ENCODE data around the gene MACROD2.

MACROD2 gene

GRCh38 chr20:14817101-14817500 lies 821.8 kb downstream of the MACROD2 start:
- no peak for DNase-seq (ENCODE audit: low spot score)

GRCh38 chr20:14820771-14821170 lies 825.5 kb downstream of the MACROD2 start:
- DNase-seq (ENCODE audit: low spot score), result no peak

DNA sequence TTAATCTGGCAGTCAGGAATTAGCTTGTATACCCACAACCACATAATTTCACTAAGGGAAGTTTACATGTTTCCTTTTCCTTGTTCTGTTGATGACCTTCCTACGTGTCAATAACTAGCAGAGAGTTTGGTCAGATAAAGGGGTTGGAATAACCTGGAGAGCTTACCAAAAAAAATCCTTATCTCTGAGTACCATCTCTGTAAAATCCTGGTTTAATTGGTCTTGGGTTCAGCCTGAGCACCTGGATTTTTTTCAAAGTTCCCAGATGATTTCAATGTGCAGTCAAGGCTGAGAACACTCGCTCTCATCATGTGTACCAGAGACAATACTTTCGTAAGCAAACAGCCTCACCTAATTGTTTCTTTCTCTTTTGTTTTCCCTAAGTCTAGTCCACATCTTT lies 825.9 kb downstream of the MACROD2 start:
- DNase-seq (ENCODE audit: low spot score), result no peak

GRCh38 chr20:14824996-14825395 lies 829.7 kb downstream of the MACROD2 start:
- DNase-seq (ENCODE audit: low spot score), result no peak

GRCh38 chr20:14826543-14827313 lies 831.4 kb downstream of the MACROD2 start:
- DNase-seq (ENCODE audit: low spot score), result no peak

DNA sequence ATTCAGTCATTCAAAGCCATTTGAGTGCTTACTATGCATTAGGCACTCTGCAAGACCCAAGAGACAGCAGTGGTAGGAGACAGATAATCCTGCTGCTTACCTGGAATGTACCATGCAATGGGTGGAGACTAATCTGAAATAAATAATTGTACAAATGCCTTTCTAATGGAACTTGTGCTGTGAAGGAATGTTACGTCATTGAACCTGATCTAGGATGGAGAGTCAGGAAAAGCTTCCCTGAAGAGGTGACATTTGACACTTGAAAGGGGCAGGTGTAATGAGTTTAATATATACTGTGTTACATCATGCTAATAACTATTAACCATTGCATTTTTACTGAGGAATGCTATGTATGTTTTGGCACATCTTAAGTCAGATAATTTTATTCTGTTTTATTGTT lies 833.1 kb downstream of the MACROD2 start:
- no peak for DNase-seq (ENCODE audit: low spot score)

DNA sequence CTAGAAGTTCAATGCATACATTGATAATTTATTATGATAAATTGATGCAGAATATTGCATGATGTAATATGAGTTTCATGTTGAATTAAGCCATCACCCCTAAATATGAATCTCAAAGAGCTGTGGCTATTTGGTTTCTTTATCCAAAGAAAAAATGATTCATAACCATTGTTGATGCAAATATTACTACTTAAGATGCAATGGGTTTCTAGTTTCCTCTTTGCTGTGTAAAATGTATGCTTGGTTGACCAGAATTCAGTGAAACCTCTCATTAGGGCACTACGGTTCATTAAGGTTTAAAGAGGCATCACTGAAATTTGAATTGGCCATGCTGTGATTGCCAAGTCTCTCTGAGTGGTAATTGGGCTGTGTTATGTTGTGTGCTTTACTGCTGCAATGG lies 834.6 kb downstream of the MACROD2 start:
- no peak for DNase-seq (ENCODE audit: low spot score)

- no peak for DNase-seq (ENCODE audit: low spot score)
These were observed 835.1 kb downstream of the MACROD2 start for GRCh38 chr20:14830466-14830865.

- DNase-seq (ENCODE audit: low spot score), result no peak
These were observed 835.6 kb downstream of the MACROD2 start for GRCh38 chr20:14830899-14831298.

GRCh38 chr20:14832630-14833029 lies 837.3 kb downstream of the MACROD2 start:
- no peak for DNase-seq (ENCODE audit: low spot score)

GRCh38 chr20:14838663-14839628 lies 843.6 kb downstream of the MACROD2 start:
- DNase-seq (ENCODE audit: low spot score), result no peak

- no peak for DNase-seq (ENCODE audit: low spot score)
These were observed 850.2 kb downstream of the MACROD2 start for GRCh38 chr20:14845199-14846160.

GRCh38 chr20:14848806-14849205 lies 853.5 kb downstream of the MACROD2 start:
- no peak for DNase-seq (ENCODE audit: low spot score)

- DNase-seq (ENCODE audit: low spot score), result no peak
These were observed 857.8 kb downstream of the MACROD2 start for GRCh38 chr20:14853079-14853478.

GRCh38 chr20:14855171-14855570 lies 859.9 kb downstream of the MACROD2 start:
- no peak for DNase-seq (ENCODE audit: low spot score)

DNA sequence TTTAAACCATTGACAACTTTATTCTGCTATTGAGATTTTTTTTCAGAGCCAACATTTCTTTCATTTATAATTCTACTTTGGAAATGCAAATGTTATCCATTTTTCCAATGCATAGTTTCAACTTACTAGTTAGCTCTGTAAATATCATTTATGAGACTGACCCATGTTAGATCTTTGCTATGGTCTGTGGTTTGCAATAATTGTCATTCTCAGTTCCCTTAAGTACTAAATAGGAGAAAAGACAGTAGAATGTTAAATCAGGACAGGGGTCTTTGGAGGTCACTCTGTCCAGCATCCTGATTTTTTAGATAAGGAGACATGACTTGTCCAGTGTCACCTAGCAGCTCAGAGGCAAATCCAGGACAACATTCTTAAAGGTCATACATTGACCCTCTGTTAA lies 864.3 kb downstream of the MACROD2 start:
- no peak for DNase-seq (ENCODE audit: low spot score)

DNA sequence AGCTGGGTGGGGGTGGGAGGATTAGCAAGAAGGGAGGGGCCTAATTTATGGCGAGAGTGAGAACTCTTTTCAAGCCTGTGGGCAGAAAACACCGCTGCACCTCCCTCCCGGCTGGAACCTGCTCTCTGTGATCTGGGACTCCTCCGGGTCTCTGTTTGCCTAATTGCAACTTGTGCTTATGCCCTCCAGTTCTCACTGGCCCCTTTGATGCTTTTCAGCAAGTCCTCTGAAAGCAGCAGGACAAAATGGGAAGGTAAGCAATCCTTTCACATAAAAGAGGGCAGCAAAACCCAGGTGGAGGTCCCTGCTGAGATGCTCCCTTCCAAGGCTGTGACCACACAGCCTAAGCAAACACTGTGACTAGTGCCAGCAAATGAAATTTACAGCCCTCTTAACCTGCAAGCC lies 865.1 kb downstream of the MACROD2 start:
- DNase-seq (ENCODE audit: low spot score), result no peak

DNA sequence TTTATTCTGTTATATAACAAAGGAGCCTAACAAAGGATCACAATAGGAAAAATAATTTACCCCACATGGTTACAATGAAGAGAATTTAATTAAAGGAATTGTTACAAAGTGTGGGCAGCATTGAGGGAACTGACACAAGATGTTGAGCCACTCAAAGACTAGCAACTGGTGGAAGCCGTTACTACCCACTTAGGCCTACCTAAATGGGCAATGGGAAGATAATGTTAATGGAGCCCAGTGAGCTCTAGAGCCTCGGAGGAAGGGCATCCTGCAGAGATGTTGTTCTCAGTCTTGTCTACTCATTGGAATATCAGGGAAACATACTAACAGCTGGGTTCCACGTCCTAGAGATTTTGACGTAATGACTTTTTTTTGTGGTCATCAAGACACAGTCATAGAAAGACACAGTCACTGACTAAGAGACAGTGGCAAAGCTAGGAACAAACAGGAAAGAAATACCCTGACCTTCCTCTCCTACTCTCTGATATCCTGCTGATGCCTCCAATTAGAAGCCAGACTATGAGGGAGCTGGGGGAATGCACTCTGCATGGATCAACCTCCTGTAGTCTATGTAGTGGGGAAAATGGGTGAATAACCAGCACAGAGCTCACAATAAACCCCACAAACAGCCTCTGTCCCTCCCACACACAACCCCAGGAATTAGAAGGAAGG lies 865.8 kb downstream of the MACROD2 start:
- DNase-seq (ENCODE audit: low spot score), result no peak

- no peak for DNase-seq (ENCODE audit: low spot score)
These were observed 869.9 kb downstream of the MACROD2 start for GRCh38 chr20:14865169-14865568.

DNA sequence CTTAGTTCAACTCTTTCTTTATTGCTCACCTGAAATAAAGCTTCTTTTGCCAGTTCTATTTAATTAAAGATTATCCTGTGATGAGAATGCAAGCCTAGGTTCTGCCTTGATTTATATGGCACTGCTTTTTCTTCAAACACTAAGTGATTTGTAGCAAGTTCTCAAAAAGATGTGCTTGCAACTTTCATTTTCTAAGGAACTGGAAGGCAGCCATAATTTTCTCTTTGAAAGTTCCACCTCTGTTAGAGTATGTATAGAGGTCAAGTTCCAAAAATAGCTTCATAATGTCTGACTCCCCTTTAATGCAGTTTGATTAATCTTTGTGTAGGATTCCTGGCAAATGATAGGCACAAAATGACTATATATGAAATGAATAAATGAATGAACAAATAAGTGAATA lies 870.4 kb downstream of the MACROD2 start:
- DNase-seq (ENCODE audit: low spot score), result no peak

DNA sequence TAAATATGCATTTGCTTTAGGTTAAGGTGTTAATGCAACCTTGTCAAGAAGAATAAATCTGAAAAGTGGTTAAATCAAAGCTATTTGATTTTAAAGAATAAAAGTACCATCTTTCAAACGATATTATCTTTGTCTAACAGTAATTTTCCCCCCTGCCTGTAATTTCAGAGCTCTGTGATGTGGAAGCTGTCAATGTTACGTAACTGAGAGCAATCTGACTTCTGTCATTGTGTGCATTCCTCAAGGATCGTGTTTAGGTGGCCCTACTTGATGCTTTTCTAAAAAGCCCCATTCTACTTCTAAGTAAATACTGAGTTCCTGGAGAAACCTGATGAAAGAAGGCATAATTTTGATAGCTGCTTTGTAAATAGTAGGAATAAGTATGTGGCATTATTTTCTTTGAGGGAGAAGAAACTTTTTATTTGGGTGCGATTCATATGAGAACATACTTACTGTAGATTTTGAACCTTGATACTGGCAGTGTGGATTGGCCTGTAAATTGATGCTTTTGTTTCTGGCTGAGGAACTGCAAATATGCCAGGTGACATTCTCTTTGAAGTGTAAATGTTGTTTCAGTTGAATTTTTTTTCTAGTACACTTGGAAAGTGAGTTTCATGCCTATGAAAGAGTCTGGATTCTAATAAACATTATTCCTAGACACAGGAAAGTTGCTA lies 871.7 kb downstream of the MACROD2 start:
- DNase-seq (ENCODE audit: low spot score), result no peak
